H1 (cell line): ENCODE measurements around the gene RSAD2. TPM values are rescaled to one million over a fixed set of nuclear protein-coding genes. Genes with fewer than 3 reads are reported as not detected.

Experiments
- CTCF ChIA-PET: fragments of 300-600 bp; sonication (Branson Sonifier 250); formaldehyde crosslinking; loops from one replicate; lab custom pipeline; 2021; ENCODE audit not compliant: partially characterized antibody; lab: Charles Lee
- POLR2A ChIA-PET: fragments of 300-600 bp; sonication (Branson Sonifier 250); formaldehyde crosslinking; loops from one replicate; lab custom pipeline; 2021; ENCODE audit warnings: inconsistent platforms; ENCODE audit not compliant: partially characterized antibody; lab: Charles Lee
- DNase-seq, 2 experiments: peaks; one replicate each; pipeline versions ENCODE4 v3.0.0 to v3.0.0-alpha.2; 2010 to 2022; ENCODE audit warnings: low spot score in 2 of 2, low read depth in 1 of 2, mixed read lengths in 1 of 2
- FAIRE-seq: peaks from 2 replicates; lab custom pipeline; 2011; peaks lifted over from hg19 to GRCh38; lab: Jason Lieb, UNC
- H2AFZ ChIP-seq: 2 replicates; pipeline ENCODE4 v1.8.1; 2012; ENCODE audit warnings: low read length, inconsistent platforms
- H2AK5ac ChIP-seq: 2 replicates; pipeline ENCODE4 v1.6.1; 2013; ENCODE audit warnings: low read depth, low read length
- H2BK120ac ChIP-seq: replicated peaks from 2 replicates; pipeline ENCODE3; 2013; ENCODE audit warnings: low read depth, low read length, inconsistent platforms
- H2BK12ac ChIP-seq: 2 replicates; pipeline ENCODE4 v1.6.1; 2013; ENCODE audit warnings: low read depth, low read length
- H2BK15ac ChIP-seq: 2 replicates; pipeline ENCODE4 v1.6.1; 2013; ENCODE audit warnings: low read length
- H2BK20ac ChIP-seq: 2 replicates; pipeline ENCODE4 v1.6.1; 2013; ENCODE audit warnings: low read length
- H2BK5ac ChIP-seq: 2 replicates; pipeline ENCODE4 v1.6.1; 2013; ENCODE audit warnings: low read depth, low read length
- H3K14ac ChIP-seq: 2 replicates; pipeline ENCODE4 v1.6.1; 2013; ENCODE audit warnings: inconsistent platforms; ENCODE audit not compliant: insufficient read length
- H3K18ac ChIP-seq: 2 replicates; pipeline ENCODE4 v1.6.1; 2013; ENCODE audit warnings: low read length; ENCODE audit errors: extremely low read depth
- H3K23ac ChIP-seq: 2 replicates; pipeline ENCODE4 v1.6.1; 2013; ENCODE audit warnings: inconsistent platforms; ENCODE audit not compliant: insufficient read length
- H3K23me2 ChIP-seq: 2 replicates; pipeline ENCODE4 v1.6.1; 2013; ENCODE audit warnings: low read depth, low read length
- H3K27ac ChIP-seq: 2 replicates; pipeline ENCODE4 v1.6.1; 2011; ENCODE audit warnings: low read depth, low read length, inconsistent platforms
- H3K27me3 ChIP-seq, 4 experiments: replicated peaks in 1 of 4; 1 replicate in 1 of 4; 2 replicates in 3 of 4; pipeline versions ENCODE4 v1.6.1 to v1.8.1; 2011 to 2013; ENCODE audit warnings: low read length in 3 of 4, mild to moderate bottlenecking in 3 of 4, inconsistent platforms in 2 of 4, mixed read lengths in 2 of 4, moderate library complexity in 1 of 4; ENCODE audit not compliant: control insufficient read depth in 3 of 4, insufficient read depth in 3 of 4; ENCODE audit errors: extremely low read depth in 1 of 4
- H3K36me3 ChIP-seq, 4 experiments: 2 replicates each; pipeline versions ENCODE4 v1.6.1 to v1.8.1; 2011 to 2013; ENCODE audit warnings: mild to moderate bottlenecking in 4 of 4, low read length in 3 of 4, moderate library complexity in 2 of 4, control low read depth in 1 of 4, inconsistent platforms in 1 of 4; ENCODE audit not compliant: insufficient read depth in 4 of 4, control insufficient read depth in 2 of 4
- H3K4ac ChIP-seq: replicated peaks from 2 replicates; pipeline ENCODE3; 2013; ENCODE audit warnings: low read length, low read depth, mixed read lengths, inconsistent platforms; ENCODE audit not compliant: insufficient read length
- H3K4me1 ChIP-seq, 4 experiments: replicated peaks in 1 of 4; 1 replicate in 1 of 4; 2 replicates in 3 of 4; pipeline versions ENCODE4 v1.6.1 to v1.8.1; 2011 to 2013; ENCODE audit warnings: low read length in 3 of 4, inconsistent platforms in 2 of 4, mixed read lengths in 1 of 4; ENCODE audit not compliant: insufficient read depth in 4 of 4, control insufficient read depth in 3 of 4
- H3K4me2 ChIP-seq, 2 experiments: 2 replicates each; pipeline versions ENCODE4 v1.6.1 to v1.8.1; 2011 to 2013; ENCODE audit warnings: low read depth in 2 of 2, low read length in 2 of 2, control low read depth in 1 of 2, inconsistent platforms in 1 of 2, mild to moderate bottlenecking in 1 of 2; ENCODE audit not compliant: insufficient read depth in 1 of 2
- H3K4me3 ChIP-seq, 4 experiments: fragments of 200-600, 300-600 bp in 1 of 4; sonication (generic), shearing (Covaris generic), sonication (Bioruptor Twin) in 1 of 4; 2 replicates each; pipeline versions ENCODE4 v1.5.1 to v1.8.1; 2011 to 2016; ENCODE audit warnings: low read length in 4 of 4, low read depth in 3 of 4, control low read depth in 2 of 4, inconsistent platforms in 2 of 4, mild to moderate bottlenecking in 2 of 4, mixed read lengths in 1 of 4, moderate library complexity in 1 of 4; ENCODE audit not compliant: insufficient read depth in 2 of 4; ENCODE audit errors: extremely low read depth in 1 of 4
- H3K56ac ChIP-seq: replicated peaks from 2 replicates; pipeline ENCODE3; 2013; ENCODE audit warnings: low read depth, mild to moderate bottlenecking, mixed read lengths, low read length, inconsistent platforms; ENCODE audit not compliant: insufficient read length
- H3K79me1 ChIP-seq: 2 replicates; pipeline ENCODE4 v1.6.1; 2013; ENCODE audit warnings: low read depth, low read length, control low read depth
- H3K79me2 ChIP-seq, 2 experiments: 2 replicates each; pipeline versions ENCODE4 v1.6.1 to v1.8.1; 2012 to 2013; ENCODE audit warnings: low read length in 2 of 2, mild to moderate bottlenecking in 2 of 2, inconsistent platforms in 1 of 2; ENCODE audit not compliant: insufficient read depth in 2 of 2, control insufficient read depth in 1 of 2
- H3K9ac ChIP-seq, 4 experiments: replicated peaks in 1 of 4; 1 replicate in 1 of 4; 2 replicates in 3 of 4; pipeline versions ENCODE4 v1.6.1 to v1.8.1; 2011 to 2013; ENCODE audit warnings: low read depth in 3 of 4, low read length in 3 of 4, control low read depth in 2 of 4, mild to moderate bottlenecking in 2 of 4, moderate library complexity in 2 of 4, inconsistent platforms in 1 of 4; ENCODE audit errors: extremely low read depth in 1 of 4
- H3K9me3 ChIP-seq, 2 experiments: 2 replicates each; pipeline versions ENCODE4 v1.6.1 to v1.8.1; 2012 to 2013; ENCODE audit warnings: mild to moderate bottlenecking in 2 of 2, moderate library complexity in 2 of 2, control low read depth in 1 of 2, inconsistent platforms in 1 of 2, low read depth in 1 of 2, low read length in 1 of 2, mixed read lengths in 1 of 2; ENCODE audit not compliant: insufficient read depth in 2 of 2
- H4K20me1 ChIP-seq, 2 experiments: replicated peaks in 1 of 2; 2 replicates each; pipeline versions ENCODE3 to v1.8.1; 2011 to 2013; ENCODE audit warnings: inconsistent platforms in 2 of 2, low read length in 2 of 2, mild to moderate bottlenecking in 1 of 2; ENCODE audit not compliant: insufficient read depth in 2 of 2, control insufficient read depth in 1 of 2
- H4K5ac ChIP-seq: 2 replicates; pipeline ENCODE4 v1.6.1; 2013; ENCODE audit warnings: low read length, low read depth, mixed read lengths, inconsistent platforms; ENCODE audit not compliant: insufficient read length
- H4K8ac ChIP-seq: 2 replicates; pipeline ENCODE4 v1.8.0; 2013; ENCODE audit warnings: mild to moderate bottlenecking, moderate library complexity, low read length, inconsistent platforms; ENCODE audit not compliant: insufficient read depth; ENCODE audit errors: extremely low read depth
- H4K91ac ChIP-seq: replicated peaks from 2 replicates; pipeline ENCODE3; 2013; ENCODE audit warnings: low read length, mixed read lengths, inconsistent platforms; ENCODE audit not compliant: insufficient read length
- EGR1 ChIP-seq: IDR thresholded peaks from 2 replicates; pipeline ENCODE4 v1.6.1; 2011; ENCODE audit warnings: low read depth, low read length, borderline replicate concordance
- GABPA ChIP-seq: IDR thresholded peaks from 2 replicates; pipeline ENCODE4 v1.6.1; 2011; ENCODE audit warnings: mild to moderate bottlenecking, low read length, moderate library complexity, borderline replicate concordance; ENCODE audit not compliant: insufficient read depth
- HDAC2 ChIP-seq, 2 experiments: fragments of 300-600 bp in 1 of 2; sonication (generic) in 1 of 2; IDR thresholded peaks; 2 replicates each; pipeline ENCODE4 v1.6.1; 2011 to 2012; ENCODE audit warnings: low read depth in 2 of 2, low read length in 2 of 2, mild to moderate bottlenecking in 2 of 2, moderate library complexity in 2 of 2, borderline replicate concordance in 1 of 2, inconsistent platforms in 1 of 2
- JUN ChIP-seq: IDR thresholded peaks from 2 replicates; pipeline ENCODE4 v1.6.1; 2011; ENCODE audit warnings: low read depth, mild to moderate bottlenecking, improper control_type of control experiment, low read length
- JUND ChIP-seq: IDR thresholded peaks from 2 replicates; pipeline ENCODE4 v1.6.1; 2011; ENCODE audit warnings: mild to moderate bottlenecking, improper control_type of control experiment, low read length
- NANOG ChIP-seq: IDR thresholded peaks from 2 replicates; pipeline ENCODE4 v1.6.1; 2011; ENCODE audit warnings: low read length, low read depth, mild to moderate bottlenecking, inconsistent platforms; ENCODE audit not compliant: insufficient read depth, poor library complexity, severe bottlenecking
- RFX5 ChIP-seq: IDR thresholded peaks from 2 replicates; pipeline ENCODE4 v1.6.1; 2011; ENCODE audit warnings: low read depth, low read length, improper control_type of control experiment, borderline replicate concordance
- RNF2 ChIP-seq: fragments of 200-900, 300-1000 bp; sonication (generic); IDR thresholded peaks from 2 replicates; pipeline ENCODE4 v1.7.1; 2016; ENCODE audit warnings: borderline replicate concordance, low read depth, mild to moderate bottlenecking, antibody characterized with exemption, low read length; ENCODE audit not compliant: poor library complexity, severe bottlenecking; ENCODE audit errors: missing control alignments
- SRF ChIP-seq: IDR thresholded peaks from 2 replicates; pipeline ENCODE4 v1.6.1; 2011; ENCODE audit warnings: mild to moderate bottlenecking, low read depth, low read length, moderate library complexity
- SUZ12 ChIP-seq: fragments of 200-600 bp; sonication (generic); IDR thresholded peaks from 2 replicates; pipeline ENCODE4 v1.6.1; 2012; ENCODE audit warnings: mild to moderate bottlenecking, inconsistent platforms, low read length, moderate library complexity, mixed read lengths
- TEAD4 ChIP-seq: IDR thresholded peaks from 2 replicates; pipeline ENCODE4 v1.6.1; 2012; ENCODE audit warnings: low read depth, low read length, inconsistent platforms, mixed read lengths
- WGBS, 2 experiments: shearing (Covaris generic) in 1 of 2; methylation state at CpG; one replicate each; pipeline versions ENCODE4 v1.1.6 to v1.1.7; 2013 to 2015; ENCODE audit warnings: low lambda C conversion rate in 2 of 2, mixed read lengths in 2 of 2, inconsistent platforms in 1 of 2, low coverage in 1 of 2, missing lambda C conversion rate in 1 of 2; ENCODE audit not compliant: insufficient replicate concordance in 2 of 2, insufficient coverage in 1 of 2, insufficient read length in 1 of 2; ENCODE audit errors: extremely low coverage in 1 of 2, missing lambda C conversion rate in 1 of 2; 5-methylcytosine and 5-hydroxymethylcytosine counted together
- polyA plus RNA-seq, 7 experiments: library from polyadenylated mRNA; depleted of rRNA in 3 of 7; stranded (reverse) in 5 of 7; unstranded in 2 of 7; fragments of >200 nt in 5 of 7; fragments of 200-250 nt in 2 of 7; gene quantifications; 1 replicate in 5 of 7; 2 replicates in 1 of 7; 4 replicates in 1 of 7; pipeline versions ENCODE4 v1.2.1 to v1.2.3, GENCODE V29; 2011 to 2013; ENCODE audit warnings: missing spikeins in 2 of 7, mixed read lengths in 2 of 7
- total RNA-seq: library from RNA; stranded (reverse); fragmentation: NEBNext Ultra II Directional; extraction: Animal tissue kit (Norgen Biotek cat#: 25700); gene quantifications from 2 replicates; pipeline ENCODE4 v1.2.1, GENCODE V29; 2021

Gene RSAD2
- total and polyA plus RNA-seq, 2 of the 8 experiments (the other 6 are each of a cell fraction or from before 2014, with no cell fraction given): not detected

- POLR2A ChIA-PET: interaction anchor here (1.4 to 2.5 kb wide), 2 partner anchors 9 to 113 kb away, joined by 3 to 7 read pairs; no protein-coding TSS in a partner anchor
- no peak overlapping the region for H3K23ac ChIP-seq
- H3K4ac ChIP-seq: no peak overlapping the region
- H3K4me2 ChIP-seq: no peak overlapping the region; a peak in 1 of 4 replicates
- H3K56ac ChIP-seq: no peak overlapping the region
- H3K79me1 ChIP-seq: peaks cover 7% of the 10 kb centered on the region; the same call in 1 of the 2 replicates
- H2BK120ac ChIP-seq: no peak overlapping the region
- H2BK20ac ChIP-seq: no peak overlapping the region
- no peak overlapping the region for H3K4me3 ChIP-seq
- H3K23me2 ChIP-seq: peaks cover 6% of the 10 kb centered on the region
- no peak overlapping the region for H3K18ac ChIP-seq
- no peak overlapping the region for H3K27ac ChIP-seq
- peaks cover 0 to 12% (median under 1%) of the 10 kb centered on the region in 4 experiments; a peak in 2 of 7 replicates for H3K27me3 ChIP-seq
- no peak overlapping the region for H3K14ac ChIP-seq
- no peak for DNase-seq
- no peak overlapping the region for H4K91ac ChIP-seq
- no peak overlapping the region for H2BK15ac ChIP-seq
- no peak overlapping the region for H2AFZ ChIP-seq
- H3K4me1 ChIP-seq: peaks cover 3 to 14% (median 8%) of the 10 kb centered on the region in 4 experiments
- no peaks in the 10 kb centered on the region for H3K36me3 ChIP-seq
- no peak overlapping the region for H4K5ac ChIP-seq
- no peak overlapping the region for H2BK12ac ChIP-seq
- peaks cover 2 to 8% of the 10 kb centered on the region in 2 experiments for H4K20me1 ChIP-seq
- CTCF ChIA-PET: interaction anchor here (0.6 to 3.9 kb wide), 14 partner anchors 10 to 279 kb away, joined by 3 to 16 read pairs (median 4); no protein-coding TSS in a partner anchor
- no peak for FAIRE-seq
- H4K8ac ChIP-seq: no peak overlapping the region
- no peak overlapping the region for H3K9ac ChIP-seq
- H2AK5ac ChIP-seq: no peak overlapping the region
- 76% methylated on average over 12 of the region's 12 CpGs; no CpG with 5 or more reads in 1 of the 2 experiments for WGBS, 2 experiments
- no peaks in the 10 kb centered on the region for H3K9me3 ChIP-seq
- peaks cover 0 to 15% of the 10 kb centered on the region in 2 experiments; a peak in 2 of 4 replicates for H3K79me2 ChIP-seq
- H2BK5ac ChIP-seq: no peak overlapping the region
- TF ChIP-seq RNF2 (no peak), HDAC2 (IDR thresholded peaks at IDR 0.05; ENCODE audit: borderline replicate concordance in 1 of 2, low read depth in 2 of 2, low read length in 2 of 2) (no peak), SRF (no peak), RFX5 (no peak), GABPA (no peak), EGR1 (no peak), TEAD4 (no peak), JUND (no peak), JUN (no peak), SUZ12 (no peak), NANOG (no peak)
These were observed 42.5 kb downstream of the RSAD2 start for GRCh38 chr2:6919901-6920742.
